ENCODE results near the gene SLC25A29. TPM values are rescaled to one million over a fixed set of nuclear protein-coding genes. Genes with fewer than 3 reads are reported as not detected.
A peak's percentile ranks its signal among the peaks of the same experiment; 100 is the strongest.

The SLC25A29 gene
- polyA plus RNA-seq, 2 of the 4 experiments (the other 2 are of a cell fraction) = 6.3 to 15.1 TPM

- no peak for ATAC-seq
- 0 out of 3 replicates have a peak, but pooled peaks cover 6% of the 10 kb centered on the region for H3K4me1 ChIP-seq
- H3K9me3 ChIP-seq = no peaks in the 10 kb centered on the region
- no peak for DNase-seq (ENCODE audit: low read depth in 1 of 2, low spot score in 1 of 2)
- no peak overlapping the region for H3K27ac ChIP-seq
- no peak overlapping the region for H3K4me2 ChIP-seq
- ChIA-PET POLR2A (no interaction called here), CTCF (interaction anchor here (0.7 to 9.6 kb wide), 3 partner anchors 10 to 103 kb away, joined by 3 to 83 read pairs (median 3); no protein-coding TSS in a partner anchor)
- no peak overlapping the region for H3K4me3 ChIP-seq
- WGBS (ENCODE audit: missing lambda C conversion rate) = 95% methylated on average over 4 of the region's 4 CpGs
- TF ChIP-seq EHF (CRISPR knock-in tag; IDR thresholded peaks at IDR 0.05) = no peak
- FAIRE-seq = no peak
These were observed 32.0 kb downstream of the SLC25A29 start for GRCh38 chr14:100274250-100274649.

- ChIA-PET POLR2A (no interaction called here), CTCF (interaction anchor here (0.6 to 9.6 kb wide), 5 partner anchors 8 to 82 kb away, joined by 3 to 83 read pairs (median 4); no protein-coding TSS in a partner anchor)
- Histone ChIP-seq H3K4me3 (no peak overlapping the region), H3K9me3 (no peaks in the 10 kb centered on the region), H3K27ac (no peak overlapping the region), H3K4me1 (0 out of 3 replicates have a peak, but pooled peaks cover 5% of the 10 kb centered on the region), H3K4me2 (no peak overlapping the region)
- no peak for FAIRE-seq
- WGBS (ENCODE audit: missing lambda C conversion rate) = 85% methylated on average over 10 of the region's 10 CpGs
- peak; percentile 32 to 34; a peak in 2 of 5 replicates for TF ChIP-seq RAD21 (conservative IDR thresholded peaks at IDR 0.05 in 1 of 2, IDR thresholded peaks at IDR 0.05 in 1 of 2)
- peak; percentile 55 for TF ChIP-seq CTCF (IDR thresholded peaks at IDR 0.05)
- TF ChIP-seq MYC (IDR thresholded peaks at IDR 0.05; ENCODE audit: borderline replicate concordance, low read length) = no peak
- peak in 1 of 2 experiments; percentile 39 for DNase-seq (ENCODE audit: low read depth in 1 of 2, low spot score in 1 of 2)
- peak in 1 of 2 experiments; percentile 43; a peak in 1 of 6 replicates for ATAC-seq
These were observed 34.9 kb downstream of the SLC25A29 start for GRCh38 chr14:100271247-100271939.

GRCh38 chr14:100268591-100269207 lies 37.5 kb downstream of the SLC25A29 start:
- FAIRE-seq (no peak), ATAC-seq (no peak), DNase-seq (ENCODE audit: low read depth in 1 of 2, low spot score in 1 of 2) (no peak)
- TF ChIP-seq ATOH8 (CRISPR knock-in tag; IDR thresholded peaks at IDR 0.05; ENCODE audit: low read depth) = no peak
- no peak for TF ChIP-seq FOSL2 (IDR thresholded peaks at IDR 0.05)
- TF ChIP-seq FOSL2 (CRISPR knock-in tag; IDR thresholded peaks at IDR 0.05) = no peak
- TF ChIP-seq CTCF (IDR thresholded peaks at IDR 0.05) = no peak
- no peak for TF ChIP-seq GATA3 (IDR thresholded peaks at IDR 0.05; ENCODE audit: borderline replicate concordance)
- no peak for TF ChIP-seq ZNF302 (CRISPR knock-in tag; IDR thresholded peaks at IDR 0.05)
- TF ChIP-seq ELK1 (IDR thresholded peaks at IDR 0.05; ENCODE audit: low read depth, low read length) = no peak
- no peak for TF ChIP-seq HOXB5 (CRISPR knock-in tag; IDR thresholded peaks at IDR 0.05)
- no peak for TF ChIP-seq BHLHE40 (IDR thresholded peaks at IDR 0.05; ENCODE audit: low read depth, low read length)
- no peak for TF ChIP-seq EP300 (IDR thresholded peaks at IDR 0.05)
- TF ChIP-seq NR3C1 (IDR thresholded peaks at IDR 0.05) = no peak
- TF ChIP-seq ESRRA (IDR thresholded peaks at IDR 0.05; ENCODE audit: borderline replicate concordance, low read length) = no peak
- no peak for TF ChIP-seq RCOR1 (IDR thresholded peaks at IDR 0.05; ENCODE audit: low read depth, low read length)
- TF ChIP-seq REST (IDR thresholded peaks at IDR 0.05) = no peak
- no peaks in the 10 kb centered on the region for H3K9me3 ChIP-seq
- no peak overlapping the region for H3K4me2 ChIP-seq
- H3K27ac ChIP-seq = no peak overlapping the region
- CTCF ChIA-PET = interaction anchor here (0.8 to 9.6 kb wide), 6 partner anchors 9 to 286 kb away, joined by 3 to 83 read pairs (median 4); no protein-coding TSS in a partner anchor
- 68% methylated on average over 7 of the region's 7 CpGs for WGBS (ENCODE audit: missing lambda C conversion rate)
- POLR2A ChIA-PET = no interaction called here
- no peak overlapping the region for H3K4me3 ChIP-seq
- 0 out of 3 replicates have a peak, but pooled peaks cover 5% of the 10 kb centered on the region for H3K4me1 ChIP-seq

Data from A549 (cell line).